Jurkat, Clone E6-1 (cell line): ENCODE data around the gene MEGF11.
A peak's percentile ranks its signal among the peaks of the same experiment; 100 is the strongest.

ENCODE experiments used
- DNase-seq: peaks from one replicate; pipeline ENCODE4 v3.0.0-alpha.2; 2011; ENCODE audit warnings: low read depth, low spot score
- H3K4me3 ChIP-seq: 2 replicates; pipeline ENCODE4 v1.5.1; 2011; ENCODE audit warnings: mild to moderate bottlenecking, low read length, control low read depth, moderate library complexity

MEGF11 gene

DNA sequence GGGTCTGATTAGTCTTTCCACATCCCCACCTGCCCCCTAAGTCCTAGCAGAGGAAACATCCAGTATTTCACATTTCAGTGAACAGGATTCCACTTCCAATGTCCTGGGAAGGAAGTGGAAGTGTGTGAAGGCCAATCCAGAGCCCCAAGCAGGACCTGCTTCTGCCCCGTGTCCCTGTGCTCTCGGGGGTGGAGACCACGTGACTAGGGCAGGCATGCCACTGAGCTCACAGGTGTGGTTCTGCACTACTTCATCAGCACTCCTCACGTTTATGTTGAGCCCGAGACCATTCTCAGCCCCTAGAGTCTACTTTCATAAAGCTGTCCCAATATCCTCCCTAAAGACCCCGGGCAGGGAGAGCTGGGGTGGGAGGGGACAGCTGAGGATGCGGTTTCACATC, 299.9 kb downstream of the MEGF11 start:
- no peak for DNase-seq
- no peak overlapping the region for H3K4me3 ChIP-seq

DNA sequence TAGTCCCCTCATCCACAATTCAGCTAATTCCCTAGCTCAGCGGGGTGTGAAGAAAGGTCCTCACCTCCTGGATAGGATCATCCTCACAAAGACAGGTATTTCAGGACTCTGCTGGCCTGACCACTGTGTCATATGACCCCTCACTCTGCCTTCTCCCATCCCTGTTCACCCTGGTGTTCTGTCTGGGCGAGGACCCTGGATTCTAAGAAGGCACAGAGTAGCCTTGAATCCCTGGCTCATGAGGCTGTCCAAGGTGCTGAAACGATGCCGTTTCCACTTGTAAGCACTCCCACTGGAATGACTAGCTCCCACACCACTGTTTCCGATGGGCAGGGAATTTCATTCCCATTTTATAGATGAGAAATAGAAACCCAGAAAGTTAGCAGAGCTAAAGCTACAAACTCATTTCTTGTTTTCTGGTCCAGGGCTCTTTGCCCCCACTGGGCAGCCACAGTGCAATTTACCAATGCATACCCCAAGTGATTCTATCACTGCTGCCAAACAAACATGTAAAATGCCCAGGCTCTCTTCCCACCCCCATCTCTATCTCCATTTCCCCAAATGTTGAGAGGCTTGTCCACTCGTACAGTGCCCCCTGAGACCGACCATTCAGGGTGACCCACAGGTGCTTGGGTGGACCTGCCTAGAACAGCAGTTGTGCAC, 301.0 kb downstream of the MEGF11 start:
- no peak overlapping the region for H3K4me3 ChIP-seq
- DNase-seq, result no peak

DNA sequence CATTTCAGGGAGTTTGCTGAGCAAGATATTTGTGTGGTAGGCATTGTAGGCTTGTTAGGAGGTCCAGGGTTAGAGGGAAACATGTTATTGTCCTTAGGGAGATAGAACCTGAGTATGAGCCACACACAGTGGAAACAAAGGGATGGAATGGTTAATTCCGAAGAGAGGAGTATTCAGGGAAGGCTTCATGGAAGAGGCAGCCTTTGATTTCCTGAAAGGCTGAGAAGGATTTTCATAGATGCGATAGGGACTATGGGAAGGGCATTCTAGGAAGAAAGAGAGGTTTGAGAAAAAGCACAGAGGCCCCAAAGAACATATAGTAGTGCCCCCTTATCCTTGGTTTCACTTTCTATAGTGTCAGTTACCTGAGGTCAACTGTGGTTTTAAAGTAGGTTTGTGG, 302.5 kb downstream of the MEGF11 start:
- no peak for DNase-seq
- no peak overlapping the region for H3K4me3 ChIP-seq

GRCh38 chr15:65949491-65949890, 304.1 kb downstream of the MEGF11 start:
- H3K4me3 ChIP-seq, result no peak overlapping the region
- DNase-seq, result no peak

DNA sequence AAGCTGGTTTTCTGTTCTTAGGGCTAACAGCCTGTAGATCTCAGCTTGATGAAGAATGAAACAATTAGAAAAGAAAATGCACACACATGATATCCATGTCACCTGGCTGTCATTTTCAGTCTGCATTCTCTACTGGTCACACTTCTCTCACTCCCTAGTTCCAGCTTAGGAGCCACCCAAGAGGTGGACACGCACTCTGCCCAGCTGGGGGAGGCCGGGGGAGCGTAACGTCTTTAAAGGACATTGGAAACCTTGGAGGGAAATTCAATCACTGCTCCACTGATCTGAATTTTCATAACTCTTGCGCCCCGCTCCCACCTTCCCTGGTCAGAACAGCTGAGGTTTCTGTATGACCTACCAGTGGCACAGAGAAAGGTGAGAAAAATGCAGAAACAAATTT, 304.5 kb downstream of the MEGF11 start:
- no peak overlapping the region for H3K4me3 ChIP-seq
- no peak for DNase-seq

GRCh38 chr15:65948383-65948782, 305.2 kb downstream of the MEGF11 start:
- DNase-seq, result no peak
- no peak overlapping the region for H3K4me3 ChIP-seq

- no peak overlapping the region for H3K4me3 ChIP-seq
- DNase-seq, result no peak
These were observed 306.5 kb downstream of the MEGF11 start for GRCh38 chr15:65947041-65947440.

- DNase-seq, result no peak
- no peak overlapping the region for H3K4me3 ChIP-seq
These were observed 307.9 kb downstream of the MEGF11 start for GRCh38 chr15:65945616-65946015.

- H3K4me3 ChIP-seq, result no peak overlapping the region
- DNase-seq, result no peak
These were observed 309.1 kb downstream of the MEGF11 start for GRCh38 chr15:65944404-65944803.

DNA sequence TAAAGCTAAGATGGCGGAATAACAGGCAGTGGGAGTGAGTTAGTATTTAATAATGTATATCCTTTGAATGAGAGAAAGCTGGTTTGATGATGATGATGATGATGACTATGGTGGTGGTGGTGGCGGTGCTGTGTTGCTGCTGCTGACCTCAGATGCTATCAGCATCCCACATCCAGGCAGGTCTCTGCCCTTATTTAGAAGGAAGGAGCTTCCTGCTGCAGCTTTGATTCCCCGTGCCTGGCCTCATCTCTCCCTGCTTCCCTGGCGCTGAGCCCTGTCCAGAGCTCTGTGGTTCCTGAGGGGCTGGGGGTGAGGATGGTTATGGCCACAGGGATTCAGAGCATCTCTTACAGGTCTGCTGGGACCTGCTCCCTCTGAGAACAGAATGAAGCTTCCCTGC, 311.1 kb downstream of the MEGF11 start:
- H3K4me3 ChIP-seq, result no peak overlapping the region
- DNase-seq, result peak; percentile 14

GRCh38 chr15:65940618-65940909, 313.0 kb downstream of the MEGF11 start:
- no peak for DNase-seq
- H3K4me3 ChIP-seq, result no peak overlapping the region

DNA sequence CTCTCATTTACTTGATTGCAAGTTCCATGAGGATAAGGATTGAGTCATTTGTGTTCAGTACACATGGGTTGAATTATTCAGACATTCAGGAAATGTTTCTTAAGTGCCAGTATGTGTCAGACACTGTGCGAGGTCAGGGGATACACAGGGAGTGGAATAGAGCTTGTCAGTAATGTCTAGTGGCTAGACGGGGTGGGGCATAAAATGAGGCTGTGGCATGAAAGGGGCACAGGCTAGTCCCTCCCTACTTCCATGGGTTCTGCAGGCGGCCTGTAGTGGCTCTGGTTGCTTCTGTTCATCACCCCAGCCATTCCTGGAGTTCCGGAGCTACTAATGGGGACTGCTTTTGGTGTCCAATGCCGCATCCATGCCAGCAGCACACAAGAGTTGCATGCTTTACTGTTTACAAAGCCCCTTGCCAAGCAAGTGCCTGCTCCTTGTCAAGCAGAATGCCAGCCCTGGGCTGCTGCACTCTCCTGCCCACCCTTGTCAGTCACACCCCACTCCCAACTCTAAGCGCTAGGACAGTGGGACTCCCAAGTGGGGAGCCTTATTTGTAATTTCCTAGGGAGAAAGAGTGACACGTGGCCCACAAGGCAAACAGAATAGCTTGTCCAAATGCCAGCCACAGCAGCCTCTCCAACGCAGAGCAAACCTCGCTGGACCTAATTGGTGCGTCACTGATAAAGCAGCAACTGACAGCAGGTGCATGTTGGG, 313.5 kb downstream of the MEGF11 start:
- H3K4me3 ChIP-seq, result no peak overlapping the region
- DNase-seq, result no peak

DNA sequence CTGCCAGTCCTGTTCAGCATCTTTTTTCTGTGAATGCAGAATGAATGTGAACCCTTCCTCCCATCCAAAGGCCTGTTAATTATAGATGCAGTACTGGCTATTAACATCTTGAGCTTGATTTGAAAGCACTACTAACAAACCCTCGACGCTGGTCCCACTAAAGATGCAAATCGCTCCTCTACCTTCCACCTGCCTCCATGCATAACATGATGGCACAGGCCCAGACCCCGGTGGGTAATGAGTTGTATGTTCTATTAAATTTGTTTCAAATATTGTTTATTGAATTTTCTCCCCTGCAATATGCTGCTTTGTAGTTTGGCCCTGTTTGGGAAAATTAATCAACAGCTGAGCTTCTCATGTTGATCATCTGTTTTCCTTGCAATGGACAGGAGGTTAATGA, 314.9 kb downstream of the MEGF11 start:
- no peak for DNase-seq
- H3K4me3 ChIP-seq, result no peak overlapping the region

DNA sequence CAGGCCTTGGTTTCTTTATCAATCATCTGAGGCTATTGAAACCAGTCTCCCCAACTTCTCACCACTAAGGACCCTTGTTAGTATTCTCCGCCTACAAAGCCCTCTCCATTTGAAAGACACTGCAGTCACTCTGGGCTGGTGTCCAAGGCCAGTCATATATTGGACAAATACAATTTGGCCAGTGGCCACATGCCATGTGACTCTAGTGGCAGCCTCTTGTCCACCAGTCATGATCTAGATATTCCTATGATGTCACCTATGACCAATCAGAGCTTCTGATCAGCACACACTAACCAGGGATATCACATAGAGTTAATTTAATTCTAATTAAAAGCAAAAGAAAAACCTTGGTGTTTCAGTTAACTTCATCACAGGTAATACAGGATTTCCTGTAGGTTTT, 316.1 kb downstream of the MEGF11 start:
- DNase-seq, result no peak
- no peak overlapping the region for H3K4me3 ChIP-seq

DNA sequence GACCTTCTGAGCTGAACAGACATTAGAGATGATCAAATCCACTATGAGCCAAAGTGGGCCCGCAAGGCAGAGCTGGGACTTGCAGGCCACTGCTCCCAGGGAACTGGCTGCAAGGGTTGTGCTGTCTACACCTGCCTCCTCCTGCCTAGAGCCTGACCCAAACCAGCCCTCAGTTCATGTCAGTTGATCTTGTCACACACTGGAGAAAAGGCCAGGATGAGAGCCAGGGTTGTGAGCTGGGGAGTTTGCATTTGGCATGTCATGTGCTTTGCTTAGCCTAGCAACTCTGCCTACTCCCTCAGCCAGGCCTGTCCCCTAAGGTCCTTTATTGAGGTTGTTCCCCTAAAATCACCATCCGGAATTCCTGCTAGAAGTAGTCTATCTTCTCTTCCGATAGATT, 316.5 kb downstream of the MEGF11 start:
- no peak for DNase-seq

GRCh38 chr15:65936282-65936681, 317.3 kb downstream of the MEGF11 start:
- DNase-seq, result no peak
- no peak overlapping the region for H3K4me3 ChIP-seq

More for the DNA sequence above, 316.5 kb downstream of the MEGF11 start:
- H3K4me3 ChIP-seq, result no peak overlapping the region

GRCh38 chr15:65935391-65935790, 318.2 kb downstream of the MEGF11 start:
- no peak for DNase-seq
- H3K4me3 ChIP-seq, result no peak overlapping the region

DNA sequence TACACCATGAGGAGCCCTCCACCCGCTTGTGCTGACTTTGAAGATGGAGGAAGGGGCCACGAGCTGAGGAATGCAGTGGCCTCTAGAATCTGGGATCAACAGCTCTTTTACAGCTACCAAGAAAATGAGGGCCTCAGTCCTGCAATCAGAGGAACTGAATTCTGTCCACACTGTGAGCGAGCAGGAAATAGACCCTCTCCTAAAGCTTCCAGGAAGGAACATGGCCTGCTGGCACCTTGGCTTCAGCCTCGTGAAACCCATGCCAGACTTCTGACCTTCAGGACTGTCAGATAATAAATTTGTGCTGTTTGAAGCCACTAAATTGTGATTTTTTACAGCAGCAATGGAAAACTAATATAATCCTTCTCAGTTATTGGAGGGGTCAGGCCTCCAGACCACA, 322.3 kb downstream of the MEGF11 start:
- DNase-seq, result no peak
- H3K4me3 ChIP-seq, result no peak overlapping the region

DNA sequence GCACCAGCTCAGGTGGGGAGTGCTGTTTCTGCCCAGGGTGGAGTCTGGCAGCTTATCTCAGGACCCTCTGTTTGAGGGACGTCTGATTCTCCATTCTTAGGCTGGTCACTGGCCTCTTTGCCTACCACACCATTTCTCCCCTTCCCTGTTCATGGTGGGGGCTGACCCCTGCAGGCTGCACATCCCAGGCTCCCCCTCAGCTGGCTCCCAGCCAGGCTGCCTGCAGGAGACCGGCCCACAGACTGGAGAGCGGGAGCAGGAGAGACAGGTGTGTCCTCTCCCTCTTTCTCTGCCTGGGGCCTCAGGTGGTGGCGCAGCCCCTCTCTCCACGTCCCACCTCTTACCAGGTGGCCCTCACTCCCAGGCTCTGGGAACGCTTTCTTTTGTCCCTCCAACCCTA, 323.4 kb downstream of the MEGF11 start:
- DNase-seq, result no peak
- no peak overlapping the region for H3K4me3 ChIP-seq

GRCh38 chr15:65929573-65929972, 324.0 kb downstream of the MEGF11 start:
- DNase-seq, result no peak
- no peak overlapping the region for H3K4me3 ChIP-seq

- no peak overlapping the region for H3K4me3 ChIP-seq
- DNase-seq, result no peak
These were observed 326.0 kb downstream of the MEGF11 start for GRCh38 chr15:65927545-65927944.
